Mesendoderm (in vitro differentiated cells): ENCODE measurements around the gene ASTN2.

ENCODE experiments used
- DNase-seq: peaks from one replicate; pipeline ENCODE4 v3.0.0; 2013
- H2AK5ac ChIP-seq: 2 replicates; pipeline ENCODE4 v1.6.1; 2013; ENCODE audit warnings: low read length, inconsistent platforms
- H2BK120ac ChIP-seq: 2 replicates; pipeline ENCODE4 v1.6.1; 2013; ENCODE audit warnings: low read depth, mild to moderate bottlenecking, low read length, moderate library complexity, mixed read lengths
- H2BK15ac ChIP-seq: replicated peaks from 2 replicates; pipeline ENCODE4 v1.6.1; 2013; ENCODE audit warnings: low read depth, mild to moderate bottlenecking, moderate library complexity
- H2BK5ac ChIP-seq: 2 replicates; pipeline ENCODE4 v1.6.1; 2013; ENCODE audit warnings: low read length, inconsistent platforms
- H3K18ac ChIP-seq: 2 replicates; pipeline ENCODE4 v1.6.1; 2013; ENCODE audit warnings: mild to moderate bottlenecking, low read length, mixed read lengths
- H3K23ac ChIP-seq: one replicate; pipeline ENCODE4 v1.6.1; 2013; ENCODE audit warnings: low read length
- H3K27ac ChIP-seq: 2 replicates; pipeline ENCODE4 v1.5.1; 2013; ENCODE audit warnings: low read depth, mild to moderate bottlenecking, inconsistent platforms, low read length, moderate library complexity
- H3K27me3 ChIP-seq: 2 replicates; pipeline ENCODE4 v1.6.1; 2013; ENCODE audit warnings: low read length, control low read depth, mild to moderate bottlenecking, inconsistent platforms; ENCODE audit not compliant: insufficient read depth, poor library complexity
- H3K36me3 ChIP-seq: 2 replicates; pipeline ENCODE4 v1.6.1; 2013; ENCODE audit warnings: low read length, inconsistent platforms; ENCODE audit not compliant: control insufficient read depth, insufficient read depth
- H3K4ac ChIP-seq: one replicate; pipeline ENCODE4 v1.6.1; 2013; ENCODE audit warnings: low read depth, mild to moderate bottlenecking, low read length, moderate library complexity
- H3K4me1 ChIP-seq: 2 replicates; pipeline ENCODE4 v1.6.1; 2013; ENCODE audit warnings: low read depth, low read length, inconsistent platforms; ENCODE audit not compliant: control insufficient read depth
- H3K4me2 ChIP-seq: 2 replicates; pipeline ENCODE4 v1.6.1; 2013; ENCODE audit warnings: low read length
- H3K4me3 ChIP-seq: 2 replicates; pipeline ENCODE4 v1.5.1; 2013; ENCODE audit warnings: mild to moderate bottlenecking, low read length
- H3K56ac ChIP-seq: one replicate; pipeline ENCODE4 v1.6.1; 2013; ENCODE audit warnings: low read length
- H3K79me1 ChIP-seq: 2 replicates; pipeline ENCODE4 v1.6.1; 2013; ENCODE audit warnings: low read length, inconsistent platforms
- H3K79me2 ChIP-seq: 2 replicates; pipeline ENCODE4 v1.6.1; 2013; ENCODE audit warnings: mild to moderate bottlenecking, low read length; ENCODE audit not compliant: control insufficient read depth, insufficient read depth
- H3K9ac ChIP-seq: 2 replicates; pipeline ENCODE4 v1.6.1; 2013; ENCODE audit warnings: low read length, inconsistent platforms
- H4K5ac ChIP-seq: one replicate; pipeline ENCODE4 v1.6.1; 2013; ENCODE audit warnings: low read length
- H4K8ac ChIP-seq: one replicate; pipeline ENCODE4 v1.6.1; 2013; ENCODE audit warnings: low read depth, mild to moderate bottlenecking, control low read depth, low read length, moderate library complexity
- WGBS: extraction: QIAGEN DNeasy Blood & Tissue Kit; methylation state at CpG from one replicate; pipeline ENCODE4 v1.1.7; 2013; ENCODE audit warnings: low lambda C conversion rate, missing lambda C conversion rate; ENCODE audit not compliant: insufficient coverage; ENCODE audit errors: extremely low coverage; 5-methylcytosine and 5-hydroxymethylcytosine counted together

The ASTN2 gene

GRCh38 chr9:117008461-117008860, 406.4 kb downstream of the ASTN2 start:
- no peak overlapping the region for H2BK15ac ChIP-seq
- H2BK5ac ChIP-seq, result no peak overlapping the region
- no peak overlapping the region for H4K8ac ChIP-seq
- H4K5ac ChIP-seq, result no peak overlapping the region
- no peaks in the 10 kb centered on the region for H3K4me1 ChIP-seq
- no peak overlapping the region for H3K23ac ChIP-seq
- H3K56ac ChIP-seq, result no peak overlapping the region
- no peak overlapping the region for H3K18ac ChIP-seq
- no peak overlapping the region for H3K9ac ChIP-seq
- H3K79me2 ChIP-seq, result no peaks in the 10 kb centered on the region
- no peaks in the 10 kb centered on the region for H3K27me3 ChIP-seq
- H2AK5ac ChIP-seq, result no peak overlapping the region
- no peaks in the 10 kb centered on the region for H3K79me1 ChIP-seq
- H3K4ac ChIP-seq, result no peak overlapping the region
- H3K4me3 ChIP-seq, result no peak overlapping the region
- no peak overlapping the region for H3K27ac ChIP-seq
- H3K4me2 ChIP-seq, result no peak overlapping the region
- H3K36me3 ChIP-seq, result no peaks in the 10 kb centered on the region
- no peak for DNase-seq
- no peak overlapping the region for H2BK120ac ChIP-seq

GRCh38 chr9:117002686-117003085, 412.2 kb downstream of the ASTN2 start:
- H2BK5ac ChIP-seq, result no peak overlapping the region
- H3K27me3 ChIP-seq, result no peaks in the 10 kb centered on the region
- no peaks in the 10 kb centered on the region for H3K79me2 ChIP-seq
- H3K4me3 ChIP-seq, result no peak overlapping the region
- no peak overlapping the region for H2BK120ac ChIP-seq
- no peak overlapping the region for H3K18ac ChIP-seq
- H2BK15ac ChIP-seq, result no peak overlapping the region
- H3K4ac ChIP-seq, result no peak overlapping the region
- no peak overlapping the region for H3K4me2 ChIP-seq
- H4K5ac ChIP-seq, result no peak overlapping the region
- H4K8ac ChIP-seq, result no peak overlapping the region
- H3K56ac ChIP-seq, result no peak overlapping the region
- WGBS, result no CpG with 5 or more reads among the region's 3 CpGs
- H3K23ac ChIP-seq, result no peak overlapping the region
- H2AK5ac ChIP-seq, result no peak overlapping the region
- H3K9ac ChIP-seq, result no peak overlapping the region
- no peaks in the 10 kb centered on the region for H3K36me3 ChIP-seq
- H3K4me1 ChIP-seq, result no peaks in the 10 kb centered on the region
- no peak for DNase-seq
- no peak overlapping the region for H3K27ac ChIP-seq
- H3K79me1 ChIP-seq, result no peaks in the 10 kb centered on the region

GRCh38 chr9:117000834-117001233, 414.0 kb downstream of the ASTN2 start:
- no peaks in the 10 kb centered on the region for H3K79me1 ChIP-seq
- no peak overlapping the region for H3K18ac ChIP-seq
- H4K8ac ChIP-seq, result no peak overlapping the region
- H3K4me3 ChIP-seq, result no peak overlapping the region
- no peaks in the 10 kb centered on the region for H3K36me3 ChIP-seq
- H2BK120ac ChIP-seq, result no peak overlapping the region
- no peak overlapping the region for H2BK15ac ChIP-seq
- H3K9ac ChIP-seq, result no peak overlapping the region
- no peak for DNase-seq
- no peaks in the 10 kb centered on the region for H3K4me1 ChIP-seq
- H3K79me2 ChIP-seq, result no peaks in the 10 kb centered on the region
- no peak overlapping the region for H2BK5ac ChIP-seq
- H2AK5ac ChIP-seq, result no peak overlapping the region
- H3K27me3 ChIP-seq, result no peaks in the 10 kb centered on the region
- H4K5ac ChIP-seq, result no peak overlapping the region
- no peak overlapping the region for H3K23ac ChIP-seq
- H3K4me2 ChIP-seq, result no peak overlapping the region
- H3K27ac ChIP-seq, result no peak overlapping the region
- H3K4ac ChIP-seq, result no peak overlapping the region
- no peak overlapping the region for H3K56ac ChIP-seq

- Histone ChIP-seq H3K23ac (no peak overlapping the region), H3K79me1 (no peaks in the 10 kb centered on the region), H3K79me2 (no peaks in the 10 kb centered on the region), H3K27me3 (no peaks in the 10 kb centered on the region), H3K4me3 (no peak overlapping the region), H2AK5ac (no peak overlapping the region), H4K5ac (no peak overlapping the region), H3K4me1 (no peaks in the 10 kb centered on the region), H3K4ac (no peak overlapping the region), H3K27ac (no peak overlapping the region), H3K4me2 (no peak overlapping the region), H2BK5ac (no peak overlapping the region), H2BK15ac (no peak overlapping the region), H2BK120ac (no peak overlapping the region), H3K56ac (no peak overlapping the region), H3K9ac (no peak overlapping the region), H3K36me3 (no peaks in the 10 kb centered on the region), H3K18ac (no peak overlapping the region), H4K8ac (no peak overlapping the region)
- WGBS, result no CpG with 5 or more reads among the region's 2 CpGs
- no peak for DNase-seq
These were observed 414.6 kb downstream of the ASTN2 start for GRCh38 chr9:117000196-117000723.

GRCh38 chr9:116998305-116998704, 416.6 kb downstream of the ASTN2 start:
- Histone ChIP-seq H3K79me1 (no peaks in the 10 kb centered on the region), H4K5ac (no peak overlapping the region), H3K79me2 (no peaks in the 10 kb centered on the region), H2BK120ac (no peak overlapping the region), H3K18ac (no peak overlapping the region), H3K27ac (no peak overlapping the region), H3K4ac (no peak overlapping the region), H2AK5ac (no peak overlapping the region), H2BK15ac (no peak overlapping the region), H2BK5ac (no peak overlapping the region), H3K4me3 (no peak overlapping the region), H4K8ac (no peak overlapping the region), H3K27me3 (no peaks in the 10 kb centered on the region), H3K4me2 (no peak overlapping the region), H3K23ac (no peak overlapping the region), H3K56ac (no peak overlapping the region), H3K36me3 (no peaks in the 10 kb centered on the region), H3K9ac (no peak overlapping the region), H3K4me1 (no peaks in the 10 kb centered on the region)
- peak; percentile 65 for DNase-seq

GRCh38 chr9:116992865-116993264, 422.0 kb downstream of the ASTN2 start:
- no peak overlapping the region for H3K23ac ChIP-seq
- no peak overlapping the region for H3K27ac ChIP-seq
- no peaks in the 10 kb centered on the region for H3K4me1 ChIP-seq
- no peaks in the 10 kb centered on the region for H3K79me1 ChIP-seq
- no peak overlapping the region for H3K4me2 ChIP-seq
- WGBS, result no CpG with 5 or more reads among the region's 2 CpGs
- no peak overlapping the region for H4K5ac ChIP-seq
- H3K56ac ChIP-seq, result no peak overlapping the region
- no peak overlapping the region for H4K8ac ChIP-seq
- DNase-seq, result no peak
- no peak overlapping the region for H2BK5ac ChIP-seq
- no peak overlapping the region for H3K18ac ChIP-seq
- H2AK5ac ChIP-seq, result no peak overlapping the region
- H3K36me3 ChIP-seq, result no peaks in the 10 kb centered on the region
- H3K4me3 ChIP-seq, result no peak overlapping the region
- no peaks in the 10 kb centered on the region for H3K27me3 ChIP-seq
- H2BK120ac ChIP-seq, result no peak overlapping the region
- H3K9ac ChIP-seq, result no peak overlapping the region
- H3K4ac ChIP-seq, result no peak overlapping the region
- no peaks in the 10 kb centered on the region for H3K79me2 ChIP-seq
- H2BK15ac ChIP-seq, result no peak overlapping the region
